HL-60 (cell line): ENCODE measurements around the gene PCNA.

Experiments
- TF ChIP-seq, protein P1 (sequence below): IDR thresholded peaks from one replicate; pipeline ENCODE4 v1.5.1; 2011; ENCODE audit warnings: low read length, control low read depth, inconsistent platforms; ENCODE audit not compliant: insufficient read depth
- TF ChIP-seq, protein P2 (sequence below): IDR thresholded peaks from 2 replicates; pipeline ENCODE4 v1.6.1; 2012; ENCODE audit warnings: low read depth; ENCODE audit not compliant: insufficient replicate concordance

DNA sequence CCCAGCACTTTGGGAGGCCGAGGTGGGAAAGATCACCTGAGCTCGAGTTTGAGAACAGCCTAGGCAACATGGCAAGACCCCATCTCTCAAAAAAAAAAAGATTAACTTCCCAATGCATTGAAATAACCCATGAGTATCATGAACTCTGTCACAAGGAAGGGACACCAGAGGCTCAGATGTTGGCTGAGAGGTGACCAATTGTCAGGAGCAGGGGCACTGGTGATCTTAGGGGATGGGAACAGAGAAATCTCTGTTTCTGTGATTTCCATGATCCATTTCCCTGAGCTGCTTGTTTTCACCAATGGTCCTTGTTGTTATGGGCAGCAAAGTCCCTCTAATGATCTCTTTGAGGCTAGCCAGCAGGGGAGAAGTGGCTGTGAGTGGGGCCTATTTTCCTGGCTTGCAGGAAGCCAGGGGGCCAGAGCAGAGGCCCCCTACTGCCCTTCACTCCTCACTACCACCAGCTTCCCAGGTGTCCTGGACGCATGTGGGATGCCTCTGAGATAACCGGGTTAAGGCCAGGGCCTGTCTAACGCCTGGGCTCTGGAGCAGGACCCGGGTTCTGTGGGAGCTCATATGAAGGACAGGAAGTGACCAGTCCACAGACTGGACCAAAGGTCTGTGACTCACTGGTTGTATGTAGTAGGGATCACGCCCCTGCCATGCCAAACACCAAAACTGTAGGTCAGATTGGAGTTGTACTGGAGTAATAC is 54.4 kb downstream of the PCNA start:
- TF ChIP-seq, protein P1, sequence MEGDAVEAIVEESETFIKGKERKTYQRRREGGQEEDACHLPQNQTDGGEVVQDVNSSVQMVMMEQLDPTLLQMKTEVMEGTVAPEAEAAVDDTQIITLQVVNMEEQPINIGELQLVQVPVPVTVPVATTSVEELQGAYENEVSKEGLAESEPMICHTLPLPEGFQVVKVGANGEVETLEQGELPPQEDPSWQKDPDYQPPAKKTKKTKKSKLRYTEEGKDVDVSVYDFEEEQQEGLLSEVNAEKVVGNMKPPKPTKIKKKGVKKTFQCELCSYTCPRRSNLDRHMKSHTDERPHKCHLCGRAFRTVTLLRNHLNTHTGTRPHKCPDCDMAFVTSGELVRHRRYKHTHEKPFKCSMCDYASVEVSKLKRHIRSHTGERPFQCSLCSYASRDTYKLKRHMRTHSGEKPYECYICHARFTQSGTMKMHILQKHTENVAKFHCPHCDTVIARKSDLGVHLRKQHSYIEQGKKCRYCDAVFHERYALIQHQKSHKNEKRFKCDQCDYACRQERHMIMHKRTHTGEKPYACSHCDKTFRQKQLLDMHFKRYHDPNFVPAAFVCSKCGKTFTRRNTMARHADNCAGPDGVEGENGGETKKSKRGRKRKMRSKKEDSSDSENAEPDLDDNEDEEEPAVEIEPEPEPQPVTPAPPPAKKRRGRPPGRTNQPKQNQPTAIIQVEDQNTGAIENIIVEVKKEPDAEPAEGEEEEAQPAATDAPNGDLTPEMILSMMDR: no peak
- TF ChIP-seq, protein P2, sequence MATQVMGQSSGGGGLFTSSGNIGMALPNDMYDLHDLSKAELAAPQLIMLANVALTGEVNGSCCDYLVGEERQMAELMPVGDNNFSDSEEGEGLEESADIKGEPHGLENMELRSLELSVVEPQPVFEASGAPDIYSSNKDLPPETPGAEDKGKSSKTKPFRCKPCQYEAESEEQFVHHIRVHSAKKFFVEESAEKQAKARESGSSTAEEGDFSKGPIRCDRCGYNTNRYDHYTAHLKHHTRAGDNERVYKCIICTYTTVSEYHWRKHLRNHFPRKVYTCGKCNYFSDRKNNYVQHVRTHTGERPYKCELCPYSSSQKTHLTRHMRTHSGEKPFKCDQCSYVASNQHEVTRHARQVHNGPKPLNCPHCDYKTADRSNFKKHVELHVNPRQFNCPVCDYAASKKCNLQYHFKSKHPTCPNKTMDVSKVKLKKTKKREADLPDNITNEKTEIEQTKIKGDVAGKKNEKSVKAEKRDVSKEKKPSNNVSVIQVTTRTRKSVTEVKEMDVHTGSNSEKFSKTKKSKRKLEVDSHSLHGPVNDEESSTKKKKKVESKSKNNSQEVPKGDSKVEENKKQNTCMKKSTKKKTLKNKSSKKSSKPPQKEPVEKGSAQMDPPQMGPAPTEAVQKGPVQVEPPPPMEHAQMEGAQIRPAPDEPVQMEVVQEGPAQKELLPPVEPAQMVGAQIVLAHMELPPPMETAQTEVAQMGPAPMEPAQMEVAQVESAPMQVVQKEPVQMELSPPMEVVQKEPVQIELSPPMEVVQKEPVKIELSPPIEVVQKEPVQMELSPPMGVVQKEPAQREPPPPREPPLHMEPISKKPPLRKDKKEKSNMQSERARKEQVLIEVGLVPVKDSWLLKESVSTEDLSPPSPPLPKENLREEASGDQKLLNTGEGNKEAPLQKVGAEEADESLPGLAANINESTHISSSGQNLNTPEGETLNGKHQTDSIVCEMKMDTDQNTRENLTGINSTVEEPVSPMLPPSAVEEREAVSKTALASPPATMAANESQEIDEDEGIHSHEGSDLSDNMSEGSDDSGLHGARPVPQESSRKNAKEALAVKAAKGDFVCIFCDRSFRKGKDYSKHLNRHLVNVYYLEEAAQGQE: no peak
